Measurements from ENCODE around the gene PACSIN2. TPM values are rescaled to one million over a fixed set of nuclear protein-coding genes. Genes with fewer than 3 reads are reported as not detected.

Gene PACSIN2
- total and polyA plus RNA-seq, 10 of the 15 experiments (the other 5 are each of a cell fraction or from before 2014, with no cell fraction given): 0.93 to 78.7 (median 46.8) TPM

GRCh38 chr22:42873356-42873755 lies 141.6 kb downstream of the PACSIN2 start (continued):
- TF ChIP-seq MYC (IDR thresholded peaks at IDR 0.05; ENCODE audit: insufficient read depth, insufficient read length, insufficient replicate concordance, low read length, severe bottlenecking) (no peak), ETV6 (conservative IDR thresholded peaks at IDR 0.05 in 1 of 2, IDR thresholded peaks at IDR 0.05 in 1 of 2; ENCODE audit: borderline replicate concordance in 1 of 2, low read depth in 1 of 2) (no peak), NFIC (IDR thresholded peaks at IDR 0.05; ENCODE audit: low read depth, low read length) (no peak)

GRCh38 chr22:42872821-42873220 lies 142.1 kb downstream of the PACSIN2 start:
- Histone ChIP-seq H3K36me3 (ENCODE audit: control insufficient read depth in 2 of 2, insufficient read depth in 2 of 2, low read length in 1 of 2) (peaks cover 14 to 37% of the 10 kb centered on the region in 2 experiments; a peak in 3 of 4 replicates), H3K27me3 (replicated peaks in 1 of 2; ENCODE audit: control insufficient read depth in 2 of 2, insufficient read depth in 2 of 2, low read length in 1 of 2) (no peaks in the 10 kb centered on the region), H3K4me2 (ENCODE audit: control insufficient read depth, insufficient read depth) (no peak overlapping the region), H3K4me1 (ENCODE audit: control insufficient read depth, insufficient read depth, low read length) (no peaks in the 10 kb centered on the region), H4K20me1 (ENCODE audit: control insufficient read depth, insufficient read depth) (no peaks in the 10 kb centered on the region), H3K9ac (ENCODE audit: control insufficient read depth, insufficient read depth, low read length) (no peak overlapping the region), H3K79me2 (ENCODE audit: control insufficient read depth, insufficient read depth, low read length) (no peaks in the 10 kb centered on the region), H3K9me3 (replicated peaks; ENCODE audit: control insufficient read depth, insufficient read depth, low read length) (no peaks in the 10 kb centered on the region), H2AFZ (ENCODE audit: control insufficient read depth, low read depth, low read length) (no peak overlapping the region), H3K4me3 (no peak overlapping the region), H3K27ac (ENCODE audit: control insufficient read depth, insufficient read depth) (no peak overlapping the region)
- no peak for DNase-seq (ENCODE audit: low read depth, low spot score)
- intact Hi-C loops (cut with micrococcal nuclease; ENCODE audit: unreplicated experiment): no loop called here
- in situ Hi-C loops (cut with MboI): no loop called here
- no peak for TF ChIP-seq RAD51 (IDR thresholded peaks at IDR 0.05)
- TF ChIP-seq RAD21 (IDR thresholded peaks at IDR 0.05; ENCODE audit: insufficient read depth, low read depth, low read length): no peak
- no peak for TF ChIP-seq IRF3 (IDR thresholded peaks at IDR 0.05)
- no peak for TF ChIP-seq SIN3A (IDR thresholded peaks at IDR 0.05; ENCODE audit: low read depth, low read length)
- no peak for TF ChIP-seq GATAD2B (conservative IDR thresholded peaks at IDR 0.05; ENCODE audit: low read depth)
- TF ChIP-seq SMC3 (IDR thresholded peaks at IDR 0.05; ENCODE audit: borderline replicate concordance, low read length): no peak
- no TSS peak for BruUV-seq (replicated peaks)
- CTCF ChIA-PET: no interaction called here
- FAIRE-seq: no peak
- WGBS (ENCODE audit: insufficient coverage, insufficient replicate concordance, low lambda C conversion rate, missing lambda C conversion rate): 95% methylated on average over 9 of the region's 9 CpGs
- RAD21 ChIA-PET (ENCODE audit: unreplicated experiment): no interaction called here
- no peak for ATAC-seq
- POLR2A ChIA-PET: no interaction called here
- SMC1A ChIA-PET (ENCODE audit: uncharacterized antibody, unreplicated experiment): interaction anchor here (0.7 kb wide), 1 partner anchor 17 kb away, joined by 3 read pairs; no protein-coding TSS in a partner anchor

Data from GM12878 (cell line).